HG02840 (cell line): ENCODE results near the gene MACC1.
"Not testable (repeated sequence)": the region's sequence is repeated elsewhere in the genome, so short reads cannot be mapped to it uniquely, and the experiment has no call there.

Experiments
- ATAC-seq: cut with Tn5 transposase; IDR thresholded peaks from one replicate; pipeline ENCODE4 v1.9.1; 2021; ENCODE audit warnings: mild to moderate bottlenecking, moderate library complexity, moderate number of reproducible peaks; ENCODE audit not compliant: unreplicated experiment, low FRiP score

MACC1 gene

GRCh38 chr7:20141002-20141345 is 76.2 kb downstream of the MACC1 start:
- ATAC-seq: no peak

- ATAC-seq: no peak
Observed at GRCh38 chr7:20140291-20141001, 76.7 kb downstream of the MACC1 start.

DNA sequence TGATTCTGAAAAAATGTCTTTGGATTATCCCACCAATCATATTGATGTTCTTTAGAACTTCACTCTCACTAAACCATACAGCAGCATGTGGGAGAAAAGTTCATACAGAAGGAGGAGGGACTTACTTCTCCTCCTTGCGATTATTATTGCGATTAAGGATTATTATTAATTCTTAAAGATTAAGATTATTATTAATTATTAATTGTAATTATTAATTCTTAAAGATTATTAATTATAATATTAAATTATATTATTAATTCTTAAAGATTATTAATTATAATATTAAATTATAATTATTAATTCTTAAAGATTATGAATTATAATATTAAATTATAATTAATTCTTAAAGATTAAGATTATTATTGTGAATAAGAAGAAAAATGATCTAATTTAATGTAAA is 80.5 kb downstream of the MACC1 start:
- ATAC-seq: no peak

DNA sequence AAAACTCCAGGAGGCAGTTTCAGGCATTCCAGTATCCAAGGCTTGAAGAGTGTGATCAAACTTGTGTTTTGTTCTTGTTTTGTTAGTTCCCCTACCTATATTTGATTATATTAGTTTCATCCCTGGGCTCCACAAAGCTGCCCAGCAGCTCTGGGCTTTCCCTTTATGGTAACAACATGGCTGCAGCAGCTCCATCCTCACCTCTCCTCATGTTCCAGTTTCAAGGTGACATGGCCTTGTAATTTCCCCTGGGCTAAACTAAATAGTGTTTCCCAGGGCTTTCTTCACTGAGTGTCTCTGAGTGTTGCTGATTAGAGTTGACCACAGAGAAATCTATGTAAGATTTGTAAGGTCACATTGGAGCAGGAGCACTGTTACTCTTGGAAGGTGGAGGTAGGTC is 83.4 kb downstream of the MACC1 start:
- no peak for ATAC-seq

- no peak for ATAC-seq
Observed at GRCh38 chr7:20132585-20132984, 84.6 kb downstream of the MACC1 start.

DNA sequence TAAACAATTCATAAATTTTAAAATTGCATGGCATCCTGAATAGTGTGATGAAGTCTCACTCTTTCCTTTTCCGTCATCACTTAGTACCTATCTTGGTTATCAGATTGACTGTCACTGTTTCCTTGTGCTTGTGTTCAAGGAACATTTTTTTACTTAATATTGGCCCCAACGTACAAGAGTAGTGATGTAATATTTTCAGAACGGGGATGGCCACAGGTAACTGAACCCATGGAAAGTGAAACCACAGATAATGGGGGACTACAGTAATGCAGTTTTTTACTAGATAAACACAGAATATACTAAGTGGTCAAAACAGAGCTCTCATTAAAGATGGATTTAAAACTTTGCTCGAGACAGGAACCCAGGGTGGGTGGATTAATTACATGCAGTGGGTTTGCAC is 85.4 kb downstream of the MACC1 start:
- ATAC-seq: no peak

GRCh38 chr7:20129920-20130319 is 87.3 kb downstream of the MACC1 start:
- no peak for ATAC-seq

- ATAC-seq: no peak
Observed at GRCh38 chr7:20128001-20128400, 89.2 kb downstream of the MACC1 start.

DNA sequence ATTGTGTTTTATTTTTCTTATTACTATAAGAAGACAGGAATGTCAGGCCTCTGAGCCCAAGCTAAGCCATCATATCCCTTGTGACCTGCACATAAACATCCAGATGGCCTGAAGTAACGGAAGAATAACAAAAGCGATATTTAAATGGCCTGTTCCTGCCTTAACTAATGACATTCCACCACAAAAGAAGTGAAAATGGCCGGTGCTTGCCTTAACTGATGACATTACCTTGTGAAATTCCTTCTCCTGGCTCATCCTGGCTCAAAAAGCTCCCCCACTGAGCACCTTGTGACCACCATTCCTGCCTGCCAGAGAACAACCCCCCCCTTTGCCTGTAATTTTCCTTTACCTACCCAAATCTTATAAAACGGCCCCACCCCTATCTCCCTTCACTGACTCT is 91.1 kb downstream of the MACC1 start:
- ATAC-seq: not testable (repeated sequence)

DNA sequence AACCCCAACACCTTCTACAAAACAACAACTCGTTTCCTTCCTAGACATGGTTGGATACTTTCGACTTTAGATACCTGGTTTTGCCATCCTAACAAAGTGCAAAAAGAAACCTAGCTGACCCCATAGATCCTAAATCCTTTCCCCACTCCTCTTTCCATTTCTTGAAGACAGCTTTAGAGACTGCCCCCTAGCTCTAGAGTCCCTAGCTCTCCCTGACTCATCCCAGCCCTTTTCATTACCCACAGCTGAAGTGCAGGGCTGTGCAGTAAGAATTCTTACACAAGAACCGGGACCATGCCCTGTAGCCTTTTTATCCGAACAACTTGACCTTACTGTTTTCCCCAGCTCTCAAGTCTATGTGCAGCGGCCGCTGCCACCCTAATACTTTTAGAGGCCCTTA is 93.1 kb downstream of the MACC1 start:
- ATAC-seq: not testable (repeated sequence)

- not testable (repeated sequence) for ATAC-seq
Observed at GRCh38 chr7:20122653-20123316, 94.4 kb downstream of the MACC1 start.

DNA sequence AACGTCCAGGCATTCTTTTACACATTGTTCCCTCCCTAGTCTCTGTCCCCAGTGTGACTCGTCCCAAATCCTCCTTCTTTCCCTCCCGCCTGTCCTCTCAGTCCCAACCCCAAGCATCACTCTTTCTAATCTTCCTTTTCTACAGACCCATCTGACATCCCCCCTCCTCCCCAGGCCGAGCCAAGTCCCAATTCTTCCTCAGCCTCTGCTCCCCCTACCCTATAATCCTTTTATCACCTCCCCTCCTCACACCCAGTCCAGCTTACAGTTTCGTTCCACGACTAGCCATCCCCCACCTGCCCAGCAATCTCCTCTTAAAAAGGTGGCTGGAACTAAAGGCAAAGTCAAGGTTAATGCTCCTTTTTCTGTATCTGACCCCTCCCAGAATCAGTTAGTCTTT is 95.1 kb downstream of the MACC1 start:
- ATAC-seq: no peak

DNA sequence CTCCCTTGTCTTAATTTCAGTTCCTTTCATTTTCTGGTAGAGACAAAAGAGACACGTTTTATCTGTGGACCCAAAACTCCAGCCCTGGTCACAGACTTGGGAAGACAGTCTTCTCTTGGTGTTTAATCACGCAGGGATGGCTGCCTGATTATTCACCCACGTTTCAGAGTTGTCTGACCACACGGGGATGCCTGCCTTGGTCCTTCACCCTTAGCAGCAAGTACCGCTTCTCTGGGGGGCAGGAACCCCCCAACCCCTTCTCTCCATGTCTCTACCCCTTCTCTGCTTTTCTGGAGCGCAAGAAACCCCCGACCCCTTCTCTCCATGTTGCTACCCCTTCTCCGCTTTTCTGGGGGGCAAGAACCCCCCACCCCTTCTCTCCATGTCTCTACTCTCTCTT is 95.8 kb downstream of the MACC1 start:
- ATAC-seq: no peak

- not testable (repeated sequence) for ATAC-seq
Observed at GRCh38 chr7:20120611-20121168, 96.5 kb downstream of the MACC1 start.

DNA sequence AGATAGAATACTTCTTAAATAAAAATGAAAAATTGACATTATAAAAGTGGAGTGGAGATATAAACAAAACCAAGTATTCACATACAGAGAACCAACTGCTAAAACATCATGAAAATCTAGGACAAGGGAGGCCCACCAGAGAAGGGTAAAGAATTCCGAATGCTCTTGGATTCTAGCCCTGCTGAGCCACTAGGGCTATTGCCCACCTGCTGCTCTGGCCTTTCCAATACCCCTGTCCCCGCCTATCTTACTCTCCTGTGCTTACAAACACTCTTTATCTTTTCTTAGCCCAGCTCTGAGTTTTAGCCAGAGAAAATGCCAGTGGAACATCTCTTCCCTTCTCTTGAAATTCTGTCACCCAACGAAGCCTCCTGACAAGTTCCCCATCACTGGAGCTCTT is 100.3 kb downstream of the MACC1 start:
- ATAC-seq: no peak

DNA sequence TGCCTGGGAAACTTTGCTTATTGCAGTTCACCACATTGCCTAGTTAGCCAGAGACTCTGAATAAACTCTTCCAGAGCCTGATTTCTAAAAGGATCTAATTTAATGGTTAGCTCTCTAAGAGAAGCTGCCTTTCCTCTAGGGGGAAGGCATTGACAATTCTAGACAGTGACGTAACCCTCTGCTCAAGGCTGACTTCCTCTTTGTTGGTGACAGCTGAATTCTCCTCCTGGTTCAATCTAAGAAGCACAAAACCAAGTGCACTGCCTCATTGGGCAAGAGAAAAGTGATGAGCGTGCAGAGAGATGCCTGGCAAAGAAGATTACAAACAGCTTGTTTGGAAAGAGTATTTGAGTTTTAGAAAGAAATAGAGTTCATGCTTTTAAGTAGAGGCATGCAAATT is 102.7 kb downstream of the MACC1 start:
- peak; percentile 79 for ATAC-seq

- peak; percentile 86 for ATAC-seq
Observed at GRCh38 chr7:20113427-20114027, 103.7 kb downstream of the MACC1 start.

DNA sequence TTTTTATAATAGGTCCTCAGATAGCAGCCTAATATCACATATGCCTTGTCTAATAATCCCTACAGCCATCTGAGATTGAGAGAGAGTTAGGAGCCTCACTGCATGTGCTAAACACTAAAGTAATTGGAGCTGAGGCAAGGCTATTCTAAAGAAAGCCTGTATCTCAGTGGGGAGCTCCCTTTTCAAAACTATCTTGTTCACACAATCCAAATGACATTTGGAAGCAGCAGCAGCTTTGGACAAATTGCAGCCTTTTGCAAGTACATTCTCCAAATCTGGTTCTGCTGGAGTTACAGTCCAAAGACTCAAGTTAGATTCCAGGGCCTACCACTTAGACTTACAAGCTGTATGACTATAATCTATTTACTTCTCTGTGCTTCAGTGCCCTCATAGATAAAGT is 104.5 kb downstream of the MACC1 start:
- no peak for ATAC-seq

- no peak for ATAC-seq
Observed at GRCh38 chr7:20111821-20112542, 105.2 kb downstream of the MACC1 start.

DNA sequence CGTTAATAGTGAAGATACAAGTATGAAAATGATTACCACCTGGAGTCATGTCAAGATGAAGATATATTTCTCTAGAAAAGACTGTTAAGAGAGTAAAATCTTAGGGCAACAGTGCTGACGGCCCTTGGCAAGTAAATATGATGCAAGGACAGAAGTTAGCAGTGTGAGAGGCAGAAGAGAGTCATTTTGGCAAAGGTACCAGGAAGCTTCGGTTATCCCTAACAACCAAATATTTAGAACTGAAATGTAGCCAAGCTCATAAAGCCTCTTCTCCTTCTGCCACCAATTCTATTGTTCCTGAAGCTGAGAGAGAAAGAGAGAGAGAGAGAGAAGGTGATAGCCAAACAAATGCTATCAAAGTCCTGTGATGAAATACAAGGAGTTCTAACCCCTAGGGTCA is 109.6 kb downstream of the MACC1 start:
- ATAC-seq: no peak

DNA sequence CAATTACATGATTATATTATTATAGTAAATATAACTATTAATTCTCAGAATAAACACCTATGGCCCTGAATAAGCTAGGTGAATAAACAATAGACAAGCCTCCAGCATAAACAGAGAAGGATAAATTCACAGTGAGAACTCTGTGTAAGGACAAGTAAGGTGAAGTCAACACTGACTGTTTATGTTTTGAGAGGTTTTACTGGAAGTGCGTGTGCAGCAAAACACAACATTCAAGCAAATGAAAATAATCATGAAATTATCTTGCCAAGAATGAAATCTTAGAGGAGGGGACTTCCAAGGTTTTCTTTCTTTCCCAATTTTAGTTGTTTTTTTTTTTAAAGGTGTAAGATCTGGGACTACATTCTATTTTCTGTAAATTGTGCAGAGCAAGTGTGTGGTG is 112.5 kb downstream of the MACC1 start:
- ATAC-seq: no peak
